ENCODE results near the gene MYADM.
"Not testable (repeated sequence)": the region's sequence is repeated elsewhere in the genome, so short reads cannot be mapped to it uniquely, and the experiment has no call there.

MYADM gene

GRCh38 chr19:53868892-53869804, 1.5 kb downstream of the MYADM start:
- DNase-seq (ENCODE audit: low spot score) = peak; percentile 77

DNA sequence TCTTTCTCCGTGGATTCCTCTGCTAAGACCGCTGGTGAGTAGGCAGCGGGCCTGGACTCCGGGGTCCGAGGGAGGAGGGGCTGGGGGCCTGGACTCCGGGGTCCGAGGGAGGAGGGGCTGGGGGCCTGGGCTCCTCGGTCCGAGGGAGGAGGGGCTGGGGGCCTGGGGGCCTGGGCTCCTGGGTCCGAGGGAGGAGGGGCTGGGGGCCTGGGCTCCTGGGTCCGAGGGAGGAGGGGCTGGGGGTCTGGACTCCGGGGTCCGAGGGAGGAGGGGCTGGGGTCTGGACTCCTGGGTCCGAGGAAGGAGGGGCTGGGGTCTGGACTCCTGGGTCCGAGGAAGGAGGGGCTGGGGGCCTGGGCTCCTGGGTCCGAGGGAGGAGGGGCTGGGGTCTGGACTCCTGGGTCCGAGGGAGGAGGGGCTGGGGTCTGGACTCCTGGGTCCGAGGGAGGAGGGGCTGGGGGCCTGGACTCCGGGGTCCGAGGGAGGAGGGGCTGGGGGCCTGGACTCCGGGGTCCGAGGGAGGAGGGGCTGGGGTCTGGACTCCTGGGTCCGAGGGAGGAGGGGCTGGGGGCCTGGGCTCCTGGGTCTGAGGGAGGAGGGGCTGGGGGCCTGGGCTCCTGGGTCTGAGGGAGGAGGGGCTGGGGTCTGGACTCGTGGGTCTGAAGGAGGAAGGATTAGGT, 2.3 kb downstream of the MYADM start:
- DNase-seq (ENCODE audit: low spot score) = not testable (repeated sequence)

DNA sequence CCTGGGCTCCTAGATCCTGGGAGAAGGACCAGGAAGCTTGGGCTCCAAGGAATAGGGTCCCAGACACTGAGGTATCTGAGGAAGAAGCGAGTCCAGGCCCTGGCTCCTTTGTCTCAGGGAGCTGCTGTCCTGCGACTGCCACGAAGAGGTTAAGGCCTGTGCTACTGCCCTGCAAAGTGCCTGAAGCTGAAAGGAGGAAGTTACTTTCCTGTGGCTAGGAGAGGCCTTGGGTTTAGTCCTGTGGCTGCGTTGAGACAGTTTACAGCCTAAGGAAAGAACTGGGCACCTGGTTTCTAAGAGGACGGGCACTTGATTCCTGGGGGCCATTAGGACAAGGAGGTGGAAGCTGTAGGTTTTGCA, 2.8 kb downstream of the MYADM start:
- DNase-seq (ENCODE audit: low spot score) = no peak

DNA sequence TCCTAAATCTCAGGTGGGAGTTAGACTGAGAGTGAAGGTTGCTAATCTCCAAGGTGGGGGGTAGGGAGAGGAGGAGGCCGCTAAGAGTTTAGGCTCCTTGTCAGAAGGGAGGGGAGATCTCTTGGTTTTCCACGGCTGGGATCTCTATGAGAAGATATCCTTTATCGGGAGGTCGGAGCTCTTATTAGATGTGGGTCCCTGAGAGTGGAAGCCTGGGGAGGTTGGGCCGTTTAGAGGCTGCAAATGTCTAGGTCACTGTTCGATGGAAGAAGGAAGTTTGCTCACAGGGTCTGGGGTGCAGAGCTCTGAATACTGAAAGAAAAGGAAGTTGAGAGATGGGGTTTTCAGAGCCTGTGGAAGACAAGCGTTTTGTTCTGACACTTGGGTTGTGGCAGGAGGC, 3.8 kb downstream of the MYADM start:
- no peak for DNase-seq (ENCODE audit: low spot score)

DNA sequence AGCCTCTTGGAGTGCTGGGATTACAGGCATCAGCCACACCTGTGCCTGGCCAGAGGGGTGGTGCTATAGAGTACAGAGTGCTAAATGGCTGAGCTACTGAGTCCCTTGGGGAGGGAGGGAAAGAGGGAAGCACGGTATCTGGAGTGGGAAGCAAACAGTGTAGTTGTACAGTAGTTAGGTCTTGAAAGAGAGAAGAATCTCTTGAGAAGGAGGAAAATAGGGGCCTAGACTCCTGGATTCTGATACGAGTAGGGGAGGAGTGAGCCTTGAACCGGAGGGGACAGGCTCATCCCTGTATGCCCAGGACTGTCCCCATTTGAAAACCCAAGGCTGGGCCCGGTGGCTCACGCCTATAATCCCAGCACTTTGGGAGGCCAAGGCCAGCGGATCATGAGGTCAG, 5.1 kb downstream of the MYADM start:
- DNase-seq (ENCODE audit: low spot score) = no peak

DNA sequence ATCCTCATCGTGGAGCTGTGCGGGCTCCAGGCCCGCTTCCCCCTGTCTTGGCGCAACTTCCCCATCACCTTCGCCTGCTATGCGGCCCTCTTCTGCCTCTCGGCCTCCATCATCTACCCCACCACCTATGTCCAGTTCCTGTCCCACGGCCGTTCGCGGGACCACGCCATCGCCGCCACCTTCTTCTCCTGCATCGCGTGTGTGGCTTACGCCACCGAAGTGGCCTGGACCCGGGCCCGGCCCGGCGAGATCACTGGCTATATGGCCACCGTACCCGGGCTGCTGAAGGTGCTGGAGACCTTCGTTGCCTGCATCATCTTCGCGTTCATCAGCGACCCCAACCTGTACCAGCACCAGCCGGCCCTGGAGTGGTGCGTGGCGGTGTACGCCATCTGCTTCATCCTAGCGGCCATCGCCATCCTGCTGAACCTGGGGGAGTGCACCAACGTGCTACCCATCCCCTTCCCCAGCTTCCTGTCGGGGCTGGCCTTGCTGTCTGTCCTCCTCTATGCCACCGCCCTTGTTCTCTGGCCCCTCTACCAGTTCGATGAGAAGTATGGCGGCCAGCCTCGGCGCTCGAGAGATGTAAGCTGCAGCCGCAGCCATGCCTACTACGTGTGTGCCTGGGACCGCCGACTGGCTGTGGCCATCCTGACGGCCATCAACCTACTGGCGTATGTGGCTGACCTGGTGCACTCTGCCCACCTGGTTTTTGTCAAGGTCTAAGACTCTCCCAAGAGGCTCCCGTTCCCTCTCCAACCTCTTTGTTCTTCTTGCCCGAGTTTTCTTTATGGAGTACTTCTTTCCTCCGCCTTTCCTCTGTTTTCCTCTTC, 6.3 kb downstream of the MYADM start:
- DNase-seq (ENCODE audit: low spot score) = no peak

GRCh38 chr19:53874606-53874990, 6.9 kb downstream of the MYADM start:
- DNase-seq (ENCODE audit: low spot score) = no peak

DNA sequence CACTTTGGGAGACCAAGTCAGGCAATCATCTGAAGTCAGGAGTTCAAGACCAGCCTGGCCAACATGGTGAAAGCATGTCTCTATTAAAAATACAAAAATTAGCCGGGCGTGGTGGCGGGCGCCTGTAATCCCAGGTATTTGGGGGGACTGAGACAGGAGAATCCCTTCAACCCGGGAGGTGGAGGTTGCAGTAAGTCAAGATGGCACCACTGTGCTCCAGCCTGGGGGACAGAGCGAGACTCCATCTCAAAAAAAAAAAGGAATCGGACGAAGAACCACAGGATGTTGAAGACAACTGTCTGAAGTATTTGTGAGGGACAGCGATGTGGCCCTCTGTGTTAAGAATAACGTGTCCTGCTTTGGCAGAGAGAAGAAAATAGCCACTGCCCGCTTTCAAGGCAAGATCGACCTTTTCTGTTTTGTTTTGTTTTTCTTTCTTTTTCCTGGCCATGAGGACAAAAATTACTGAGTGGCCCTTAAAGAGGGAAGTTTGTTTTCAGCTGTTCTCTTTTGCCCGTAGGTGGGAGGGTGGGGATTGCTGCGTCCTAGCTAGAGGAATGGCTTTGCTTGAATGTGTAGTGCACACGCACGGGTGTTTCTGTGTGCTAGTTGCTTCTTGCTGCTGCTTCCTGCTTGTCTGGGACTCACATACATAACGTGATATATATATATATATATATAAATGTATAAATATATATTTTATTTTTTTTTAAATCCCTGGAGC, 8.1 kb downstream of the MYADM start:
- no peak for DNase-seq (ENCODE audit: low spot score)

- DNase-seq (ENCODE audit: low spot score) = no peak
Measured at GRCh38 chr19:53876651-53877224, 9.1 kb downstream of the MYADM start.

DNA sequence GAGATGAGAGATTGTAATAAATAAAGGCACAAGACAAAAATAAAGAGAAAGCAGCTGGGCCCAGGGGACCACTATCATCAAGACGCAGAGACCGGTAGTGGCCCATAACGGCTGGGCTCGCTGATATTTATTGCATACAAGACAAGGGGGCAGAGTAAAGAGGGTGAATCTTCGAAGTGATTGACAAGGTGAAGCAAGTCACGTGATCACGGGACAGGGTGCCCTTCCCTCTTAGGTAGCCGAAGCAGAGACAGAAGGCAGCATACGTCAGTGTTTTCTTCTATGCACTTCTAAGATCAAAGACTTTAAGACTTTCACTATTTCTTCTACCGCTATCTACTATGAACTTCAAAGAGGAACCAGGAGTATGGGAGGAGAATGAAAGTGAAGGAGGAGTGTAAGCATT, 9.7 kb downstream of the MYADM start:
- DNase-seq (ENCODE audit: low spot score) = peak; percentile 54

GRCh38 chr19:53878776-53879139, 11.1 kb downstream of the MYADM start:
- no peak for DNase-seq (ENCODE audit: low spot score)

GRCh38 chr19:53879140-53880081, 11.7 kb downstream of the MYADM start:
- DNase-seq (ENCODE audit: low spot score) = peak; percentile 70

DNA sequence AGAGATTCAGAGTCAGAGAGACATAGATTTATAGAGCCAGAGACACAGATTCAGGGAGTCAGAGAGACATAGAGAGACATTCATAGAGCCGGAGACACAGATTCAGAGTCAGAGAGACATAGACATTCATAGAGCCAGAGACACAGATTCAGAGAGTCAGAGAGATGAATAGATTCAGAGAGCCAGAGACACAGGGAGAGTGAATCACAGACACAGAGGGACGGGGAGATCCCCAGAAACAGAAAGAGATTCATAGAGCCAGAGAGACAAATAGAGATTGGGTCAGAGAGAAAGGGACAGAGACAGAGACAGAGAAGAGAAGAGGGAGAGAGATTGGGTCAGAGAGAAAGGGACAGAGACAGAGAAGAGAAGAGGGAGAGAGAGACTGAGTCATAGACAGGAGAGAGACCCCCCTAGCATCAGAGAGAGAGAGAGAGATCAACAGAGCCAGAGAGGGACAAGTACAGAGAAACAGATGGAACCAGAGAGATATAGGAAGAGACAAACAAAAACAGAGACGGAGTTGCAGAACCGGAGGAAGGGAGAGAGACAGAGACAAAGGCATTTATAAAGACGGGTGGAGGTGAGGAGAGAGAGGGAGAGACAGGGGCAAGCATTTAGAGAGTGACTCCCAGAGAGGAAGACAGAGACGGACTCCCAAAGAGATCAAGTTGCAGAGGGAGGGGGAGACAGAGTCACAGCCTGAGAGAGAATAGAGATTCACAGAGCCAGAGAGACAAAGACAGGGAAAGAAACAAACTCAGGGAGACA, 13.2 kb downstream of the MYADM start:
- DNase-seq (ENCODE audit: low spot score) = no peak

- peak; percentile 52 for DNase-seq (ENCODE audit: low spot score)
Measured at GRCh38 chr19:53881482-53882390, 14.1 kb downstream of the MYADM start, which contains the start of gene PRKCG. Gene PRKCG (plus strand): TSS chr19:53882197. CDS start chr19:53882495, 298 bp downstream.

GRCh38 chr19:53882391-53883050, 14.8 kb downstream of the MYADM start:
- DNase-seq (ENCODE audit: low spot score) = no peak

GRCh38 chr19:53883231-53883661, 15.6 kb downstream of the MYADM start:
- DNase-seq (ENCODE audit: low spot score) = no peak

GRCh38 chr19:53883741-53884140, 16.1 kb downstream of the MYADM start:
- no peak for DNase-seq (ENCODE audit: low spot score)

DNA sequence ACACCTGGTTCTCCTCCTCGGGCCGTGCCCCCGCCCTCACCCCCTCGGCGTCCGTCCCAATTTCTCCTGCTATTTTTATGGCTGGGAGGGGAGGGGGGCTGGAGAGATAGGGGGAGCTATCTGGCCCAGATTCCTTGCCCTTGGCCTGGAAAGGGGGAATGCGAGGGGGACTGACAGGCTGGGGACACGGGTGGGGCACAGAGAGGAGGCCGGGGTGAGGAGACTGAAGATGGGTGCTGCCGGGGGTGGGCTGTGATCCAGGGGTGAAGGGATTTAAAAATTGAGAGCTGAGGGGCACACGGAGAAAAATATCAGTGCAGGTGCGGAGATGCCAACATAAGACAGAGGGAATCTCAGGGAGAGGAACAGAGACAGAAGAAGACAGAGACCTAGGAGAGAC, 16.6 kb downstream of the MYADM start:
- DNase-seq (ENCODE audit: low spot score) = no peak
